22Rv1 (cell line): ENCODE results near the gene APOBEC3C.

Experiments used
- ZFX ChIP-seq: fragments of 450-650 bp; IDR thresholded peaks from 2 replicates; pipeline ENCODE4 v1.6.1; 2017; ENCODE audit warnings: antibody characterized with exemption, borderline replicate concordance
- TF ChIP-seq, protein P1 (sequence below): fragments of 450-650 bp; IDR thresholded peaks from 2 replicates; pipeline ENCODE4 v1.5.1; 2017; ENCODE audit warnings: mild to moderate bottlenecking

DNA sequence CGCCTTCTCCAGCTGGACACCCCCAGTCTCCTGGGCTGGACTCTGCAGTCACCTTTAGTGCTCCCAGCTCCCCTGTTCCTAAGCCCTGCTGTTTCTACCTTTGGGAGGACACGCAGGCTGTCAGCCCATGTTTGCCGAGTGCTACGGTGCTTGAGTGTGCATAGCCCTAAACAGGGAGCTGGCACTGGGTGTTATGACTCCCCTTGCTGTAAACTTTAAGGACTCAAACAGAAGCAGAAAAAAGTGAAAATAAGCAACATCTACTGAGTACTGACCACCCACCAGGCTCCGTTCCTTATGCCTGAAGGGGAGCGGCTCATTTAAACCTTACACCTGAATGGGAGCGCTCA is 39.3 kb upstream of the APOBEC3C start:
- TF ChIP-seq ZFX, result no peak
- TF ChIP-seq, protein P1, sequence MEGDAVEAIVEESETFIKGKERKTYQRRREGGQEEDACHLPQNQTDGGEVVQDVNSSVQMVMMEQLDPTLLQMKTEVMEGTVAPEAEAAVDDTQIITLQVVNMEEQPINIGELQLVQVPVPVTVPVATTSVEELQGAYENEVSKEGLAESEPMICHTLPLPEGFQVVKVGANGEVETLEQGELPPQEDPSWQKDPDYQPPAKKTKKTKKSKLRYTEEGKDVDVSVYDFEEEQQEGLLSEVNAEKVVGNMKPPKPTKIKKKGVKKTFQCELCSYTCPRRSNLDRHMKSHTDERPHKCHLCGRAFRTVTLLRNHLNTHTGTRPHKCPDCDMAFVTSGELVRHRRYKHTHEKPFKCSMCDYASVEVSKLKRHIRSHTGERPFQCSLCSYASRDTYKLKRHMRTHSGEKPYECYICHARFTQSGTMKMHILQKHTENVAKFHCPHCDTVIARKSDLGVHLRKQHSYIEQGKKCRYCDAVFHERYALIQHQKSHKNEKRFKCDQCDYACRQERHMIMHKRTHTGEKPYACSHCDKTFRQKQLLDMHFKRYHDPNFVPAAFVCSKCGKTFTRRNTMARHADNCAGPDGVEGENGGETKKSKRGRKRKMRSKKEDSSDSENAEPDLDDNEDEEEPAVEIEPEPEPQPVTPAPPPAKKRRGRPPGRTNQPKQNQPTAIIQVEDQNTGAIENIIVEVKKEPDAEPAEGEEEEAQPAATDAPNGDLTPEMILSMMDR, result no peak
